ENCODE data around the gene KLK12. TPM values are rescaled to one million over a fixed set of nuclear protein-coding genes. Genes with fewer than 3 reads are reported as not detected.

The KLK12 gene
- total RNA-seq, 1 experiment from 2014 or later: not detected

DNA sequence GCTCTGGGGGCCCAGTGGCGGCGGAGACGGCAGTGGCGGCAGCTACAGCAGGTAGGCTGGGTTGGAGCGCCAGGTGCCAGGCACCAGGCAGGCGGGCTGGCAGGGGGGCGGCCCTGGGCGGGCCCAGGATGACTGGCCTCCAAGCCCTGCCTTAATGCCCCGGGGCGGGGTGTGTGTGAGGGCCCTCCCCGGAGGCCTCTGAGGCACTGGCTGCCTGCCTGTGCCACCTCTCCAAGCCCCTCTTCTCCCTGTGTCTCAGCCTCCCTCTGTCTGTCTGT is 8.3 kb downstream of the KLK12 start, which contains the start of gene KLK11:
Gene KLK11 (minus strand): TSS at position 63 of the 278 bp plus-strand sequence. CDS start 985 bp downstream, outside the sequence.
- no peaks in the 10 kb centered on the region for H3K4me1 ChIP-seq
- BruUV-seq (replicated peaks): no TSS peak
- H3K36me3 ChIP-seq (ENCODE audit: control insufficient read depth, insufficient read depth, low read length): no peaks in the 10 kb centered on the region
- H3K9me3 ChIP-seq: no peaks in the 10 kb centered on the region
- Mint-ChIP-seq H3K4me3 (ENCODE audit: unreplicated experiment) (no peak within 1 kb of the TSS), H3K4me1 (ENCODE audit: low read depth, unreplicated experiment) (no peaks in the 10 kb centered on the region), H3K9me3 (ENCODE audit: unreplicated experiment) (no peaks in the 10 kb centered on the region), H3K27ac (ENCODE audit: unreplicated experiment) (no peak within 1 kb of the TSS), H3K27me3 (ENCODE audit: insufficient read depth, unreplicated experiment) (peaks cover 12% of the 10 kb centered on the region), H3K36me3 (ENCODE audit: insufficient read depth, unreplicated experiment) (no peaks in the 10 kb centered on the region)
- no peaks in the 10 kb centered on the region; the same call in 1 of the 2 replicates for H3K27me3 ChIP-seq (replicated peaks; ENCODE audit: control insufficient read depth, insufficient read depth, low read length)
- intact Hi-C loops (cut with micrococcal nuclease; ENCODE audit: unreplicated experiment): no loop called here
- H3K4me3 ChIP-seq (ENCODE audit: low read depth, low read length): no peak within 1 kb of the TSS
- DNase-seq: no peak
- CTCF ChIA-PET: no interaction called here
- TF ChIP-seq, protein P1, sequence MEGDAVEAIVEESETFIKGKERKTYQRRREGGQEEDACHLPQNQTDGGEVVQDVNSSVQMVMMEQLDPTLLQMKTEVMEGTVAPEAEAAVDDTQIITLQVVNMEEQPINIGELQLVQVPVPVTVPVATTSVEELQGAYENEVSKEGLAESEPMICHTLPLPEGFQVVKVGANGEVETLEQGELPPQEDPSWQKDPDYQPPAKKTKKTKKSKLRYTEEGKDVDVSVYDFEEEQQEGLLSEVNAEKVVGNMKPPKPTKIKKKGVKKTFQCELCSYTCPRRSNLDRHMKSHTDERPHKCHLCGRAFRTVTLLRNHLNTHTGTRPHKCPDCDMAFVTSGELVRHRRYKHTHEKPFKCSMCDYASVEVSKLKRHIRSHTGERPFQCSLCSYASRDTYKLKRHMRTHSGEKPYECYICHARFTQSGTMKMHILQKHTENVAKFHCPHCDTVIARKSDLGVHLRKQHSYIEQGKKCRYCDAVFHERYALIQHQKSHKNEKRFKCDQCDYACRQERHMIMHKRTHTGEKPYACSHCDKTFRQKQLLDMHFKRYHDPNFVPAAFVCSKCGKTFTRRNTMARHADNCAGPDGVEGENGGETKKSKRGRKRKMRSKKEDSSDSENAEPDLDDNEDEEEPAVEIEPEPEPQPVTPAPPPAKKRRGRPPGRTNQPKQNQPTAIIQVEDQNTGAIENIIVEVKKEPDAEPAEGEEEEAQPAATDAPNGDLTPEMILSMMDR (IDR thresholded peaks at IDR 0.05; ENCODE audit: insufficient read depth in 1 of 2, low read depth in 1 of 2, low read length in 1 of 2, severe bottlenecking in 1 of 2, unreplicated experiment in 1 of 2): no peak
- POLR2A ChIA-PET: no interaction called here

DNA sequence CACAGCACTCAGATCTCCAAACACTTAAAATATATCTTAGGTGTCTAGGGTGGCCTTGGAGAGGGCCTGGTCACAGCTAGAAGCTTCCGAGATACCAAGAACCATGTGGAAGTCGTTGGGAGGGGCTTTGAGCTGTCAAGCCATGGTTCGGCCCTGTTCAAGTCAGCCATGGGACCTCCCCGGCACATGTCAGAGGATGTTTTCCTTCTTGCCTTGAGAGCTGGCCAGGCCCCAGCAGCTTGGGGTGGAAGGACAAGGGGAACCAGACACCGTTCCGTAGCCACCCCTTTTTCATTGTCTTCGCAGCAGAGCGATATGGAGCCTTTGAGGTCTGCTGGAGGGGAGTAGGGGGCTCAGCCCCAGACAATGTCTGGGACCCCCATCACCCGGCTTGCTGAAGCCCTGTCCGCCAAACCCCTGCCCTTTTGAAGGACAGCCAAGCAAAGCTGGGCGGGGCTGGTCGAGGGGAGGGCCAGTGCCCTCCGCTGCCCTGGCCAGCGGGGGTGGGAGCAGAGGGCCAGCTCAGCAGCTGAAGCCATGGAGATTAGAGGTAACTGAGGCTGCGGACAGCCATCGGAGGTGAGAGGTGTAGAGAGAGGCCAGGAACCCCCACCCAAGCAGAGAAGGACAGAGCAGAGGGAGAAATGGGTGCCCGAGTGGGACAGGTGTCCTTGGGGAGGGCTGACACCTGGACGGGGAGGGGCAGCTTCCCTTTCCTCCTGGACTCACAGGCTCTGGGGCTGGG is 8.8 kb downstream of the KLK12 start:
- H3K9me3 Mint-ChIP-seq (ENCODE audit: unreplicated experiment): no peaks in the 10 kb centered on the region
- no peak overlapping the region for H3K27ac Mint-ChIP-seq (ENCODE audit: unreplicated experiment)
- intact Hi-C loops (cut with micrococcal nuclease; ENCODE audit: unreplicated experiment): no loop called here
- H3K36me3 Mint-ChIP-seq (ENCODE audit: insufficient read depth, unreplicated experiment): no peaks in the 10 kb centered on the region
- no TSS peak for BruUV-seq (replicated peaks)
- POLR2A ChIA-PET: no interaction called here
- DNase-seq: no peak
- no peak overlapping the region for H3K4me3 Mint-ChIP-seq (ENCODE audit: unreplicated experiment)
- no peaks in the 10 kb centered on the region; the same call in 1 of the 2 replicates for H3K27me3 ChIP-seq (replicated peaks; ENCODE audit: control insufficient read depth, insufficient read depth, low read length)
- no peak overlapping the region for H3K4me3 ChIP-seq (ENCODE audit: low read depth, low read length)
- no peaks in the 10 kb centered on the region for H3K36me3 ChIP-seq (ENCODE audit: control insufficient read depth, insufficient read depth, low read length)
- H3K4me1 ChIP-seq: no peaks in the 10 kb centered on the region
- peaks cover 12% of the 10 kb centered on the region for H3K27me3 Mint-ChIP-seq (ENCODE audit: insufficient read depth, unreplicated experiment)
- CTCF ChIA-PET: no interaction called here
- no peaks in the 10 kb centered on the region for H3K4me1 Mint-ChIP-seq (ENCODE audit: low read depth, unreplicated experiment)
- H3K9me3 ChIP-seq: no peaks in the 10 kb centered on the region
- TF ChIP-seq, protein P1 (IDR thresholded peaks at IDR 0.05; ENCODE audit: insufficient read depth in 1 of 2, low read depth in 1 of 2, low read length in 1 of 2, severe bottlenecking in 1 of 2, unreplicated experiment in 1 of 2): no peak

DNA sequence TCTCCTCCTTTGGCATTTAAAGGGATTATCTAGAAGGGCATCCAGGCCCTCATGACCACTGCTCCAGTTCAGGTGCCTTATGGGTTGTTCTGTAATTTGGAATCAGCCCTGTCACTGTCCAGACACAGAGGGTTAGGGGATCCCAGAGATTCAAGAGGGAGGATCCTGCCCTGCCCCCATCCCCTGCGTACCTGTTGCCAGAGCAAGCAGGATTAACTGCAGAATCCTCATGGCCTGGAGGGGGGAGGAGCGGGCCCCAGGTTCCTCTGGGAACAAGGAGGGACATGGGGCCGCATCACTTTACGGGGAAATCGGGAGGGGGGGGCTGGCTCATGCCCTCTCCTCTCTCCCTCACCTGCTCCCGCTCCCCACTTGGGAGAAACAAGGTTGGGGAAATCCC is 9.4 kb downstream of the KLK12 start:
- Mint-ChIP-seq H3K36me3 (ENCODE audit: insufficient read depth, unreplicated experiment) (no peaks in the 10 kb centered on the region), H3K27me3 (ENCODE audit: insufficient read depth, unreplicated experiment) (peaks cover 12% of the 10 kb centered on the region), H3K4me3 (ENCODE audit: unreplicated experiment) (no peak overlapping the region), H3K27ac (ENCODE audit: unreplicated experiment) (no peak overlapping the region), H3K9me3 (ENCODE audit: unreplicated experiment) (no peaks in the 10 kb centered on the region), H3K4me1 (ENCODE audit: low read depth, unreplicated experiment) (no peaks in the 10 kb centered on the region)
- DNase-seq: no peak
- intact Hi-C loops (cut with micrococcal nuclease; ENCODE audit: unreplicated experiment): no loop called here
- TF ChIP-seq, protein P1 (IDR thresholded peaks at IDR 0.05; ENCODE audit: insufficient read depth in 1 of 2, low read depth in 1 of 2, low read length in 1 of 2, severe bottlenecking in 1 of 2, unreplicated experiment in 1 of 2): no peak
- no peaks in the 10 kb centered on the region for H3K4me1 ChIP-seq
- ChIA-PET POLR2A (no interaction called here), CTCF (no interaction called here)
- H3K36me3 ChIP-seq (ENCODE audit: control insufficient read depth, insufficient read depth, low read length): no peaks in the 10 kb centered on the region
- BruUV-seq (replicated peaks): no TSS peak
- no peaks in the 10 kb centered on the region; the same call in 1 of the 2 replicates for H3K27me3 ChIP-seq (replicated peaks; ENCODE audit: control insufficient read depth, insufficient read depth, low read length)
- no peaks in the 10 kb centered on the region for H3K9me3 ChIP-seq
- no peak overlapping the region for H3K4me3 ChIP-seq (ENCODE audit: low read depth, low read length)

Data from Caco-2 (cell line).